Measurements from ENCODE around the gene SLIT3. TPM values are rescaled to one million over a fixed set of nuclear protein-coding genes. Genes with fewer than 3 reads are reported as not detected.

Gene SLIT3
- total RNA-seq, 1 experiment from 2014 or later: 0.92 TPM

DNA sequence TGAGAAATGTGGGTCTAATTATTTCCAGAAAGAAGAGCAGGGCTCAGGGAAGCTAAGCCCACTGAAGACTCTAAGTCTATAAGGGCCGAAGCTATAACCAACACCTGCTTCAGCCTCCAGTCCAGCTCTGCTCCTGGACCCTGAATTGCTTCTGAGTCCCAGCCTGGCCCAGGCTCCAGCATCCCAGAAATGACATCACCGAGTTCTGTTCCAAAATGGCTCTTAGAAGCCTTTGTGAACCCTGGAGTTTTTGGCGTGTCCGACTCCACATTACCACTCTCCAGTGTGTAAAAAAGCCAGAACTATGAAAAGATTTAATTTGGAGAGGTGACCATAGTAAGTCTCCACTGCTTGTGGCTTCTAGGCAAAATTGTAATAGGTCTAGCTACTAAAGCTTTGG lies 289.9 kb downstream of the SLIT3 start:
- Histone ChIP-seq H4K8ac (replicated peaks; ENCODE audit: insufficient read length, low read depth, low read length) (no peak overlapping the region), H3K56ac (ENCODE audit: insufficient read length, low read depth, low read length) (no peak overlapping the region), H3T11ph (ENCODE audit: low read length) (no peak overlapping the region), H2AFZ (ENCODE audit: low read length) (no peak overlapping the region), H3K27me3 (ENCODE audit: insufficient read depth, low read length) (no peaks in the 10 kb centered on the region), H4K91ac (ENCODE audit: insufficient read length, low read depth, low read length) (no peak overlapping the region), H3K18ac (ENCODE audit: insufficient read length, low read depth, low read length) (no peak overlapping the region), H3K9ac (ENCODE audit: extremely low read depth, insufficient read length, low read length) (no peak overlapping the region), H4K5ac (ENCODE audit: insufficient read length, low read depth, low read length) (no peak overlapping the region), H2BK5ac (ENCODE audit: insufficient read length, low read length) (no peak overlapping the region), H2BK120ac (ENCODE audit: low read depth, low read length, poor library complexity, severe bottlenecking) (no peak overlapping the region), H3K14ac (ENCODE audit: insufficient read depth, low read length) (no peak overlapping the region), H3K79me2 (ENCODE audit: insufficient read depth, low read length) (no peaks in the 10 kb centered on the region), H2BK20ac (ENCODE audit: low read depth, low read length, poor library complexity, severe bottlenecking) (no peak overlapping the region), H2BK12ac (ENCODE audit: insufficient read length, low read depth, low read length) (no peak overlapping the region), H3K79me1 (ENCODE audit: insufficient read depth, low read depth, low read length, poor library complexity, severe bottlenecking) (no peaks in the 10 kb centered on the region), H2AK5ac (ENCODE audit: insufficient read length, low read length) (no peak overlapping the region), H3K9me3 (ENCODE audit: control insufficient read depth, low read depth, low read length) (no peaks in the 10 kb centered on the region), H3K4me2 (ENCODE audit: insufficient read depth, insufficient read length, low read length) (no peak overlapping the region), H3K27ac (ENCODE audit: insufficient read length, low read depth, low read length) (no peak overlapping the region), H3K23ac (ENCODE audit: insufficient read length, low read depth, low read length) (no peak overlapping the region), H3K4me1 (ENCODE audit: insufficient read depth, low read length) (peaks cover 4% of the 10 kb centered on the region; the same call in 1 of the 2 replicates), H2BK15ac (ENCODE audit: low read depth, low read length) (no peak overlapping the region), H3K23me2 (ENCODE audit: insufficient read length, low read depth, low read length, poor library complexity, severe bottlenecking) (no peaks in the 10 kb centered on the region), H4K20me1 (ENCODE audit: control insufficient read depth, insufficient read depth, insufficient read length) (no peaks in the 10 kb centered on the region), H3K4ac (ENCODE audit: low read depth, low read length) (no peak overlapping the region)
- Mint-ChIP-seq H3K9me3 (no peaks in the 10 kb centered on the region), H3K27ac (no peak overlapping the region), H3K4me1 (peaks cover 36 to 37% of the 10 kb centered on the region in 2 experiments), H3K36me3 (ENCODE audit: insufficient read depth in 1 of 3, low read depth in 3 of 3) (no peaks in the 10 kb centered on the region), H3K4me3 (no peak overlapping the region), H3K27me3 (ENCODE audit: low read depth) (no peaks in the 10 kb centered on the region; the same call in 1 of the 2 replicates)
- no peak for DNase-seq
- TF ChIP-seq, protein P1, sequence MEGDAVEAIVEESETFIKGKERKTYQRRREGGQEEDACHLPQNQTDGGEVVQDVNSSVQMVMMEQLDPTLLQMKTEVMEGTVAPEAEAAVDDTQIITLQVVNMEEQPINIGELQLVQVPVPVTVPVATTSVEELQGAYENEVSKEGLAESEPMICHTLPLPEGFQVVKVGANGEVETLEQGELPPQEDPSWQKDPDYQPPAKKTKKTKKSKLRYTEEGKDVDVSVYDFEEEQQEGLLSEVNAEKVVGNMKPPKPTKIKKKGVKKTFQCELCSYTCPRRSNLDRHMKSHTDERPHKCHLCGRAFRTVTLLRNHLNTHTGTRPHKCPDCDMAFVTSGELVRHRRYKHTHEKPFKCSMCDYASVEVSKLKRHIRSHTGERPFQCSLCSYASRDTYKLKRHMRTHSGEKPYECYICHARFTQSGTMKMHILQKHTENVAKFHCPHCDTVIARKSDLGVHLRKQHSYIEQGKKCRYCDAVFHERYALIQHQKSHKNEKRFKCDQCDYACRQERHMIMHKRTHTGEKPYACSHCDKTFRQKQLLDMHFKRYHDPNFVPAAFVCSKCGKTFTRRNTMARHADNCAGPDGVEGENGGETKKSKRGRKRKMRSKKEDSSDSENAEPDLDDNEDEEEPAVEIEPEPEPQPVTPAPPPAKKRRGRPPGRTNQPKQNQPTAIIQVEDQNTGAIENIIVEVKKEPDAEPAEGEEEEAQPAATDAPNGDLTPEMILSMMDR (conservative IDR thresholded peaks at IDR 0.05): no peak
- no CpG with 5 or more reads among the region's 4 CpGs for WGBS (ENCODE audit: extremely low coverage, insufficient read length, low lambda C conversion rate)
